Loucy (cell line): ENCODE data around the gene KRTAP29-1.

Source experiments
- EZH2phosphoT487 ChIP-seq: fragments of 200-600 bp; IDR thresholded peaks from 2 replicates; pipeline ENCODE4 v1.6.1; 2018; ENCODE audit warnings: antibody characterized with exemption, mild to moderate bottlenecking, moderate library complexity, borderline replicate concordance
- TF ChIP-seq, protein P1 (sequence below): fragments of 200-600 bp; sonication (generic); conservative IDR thresholded peaks from 2 replicates; pipeline ENCODE4 v1.5.1; 2014; ENCODE audit warnings: mild to moderate bottlenecking, antibody characterized with exemption, low read length

DNA sequence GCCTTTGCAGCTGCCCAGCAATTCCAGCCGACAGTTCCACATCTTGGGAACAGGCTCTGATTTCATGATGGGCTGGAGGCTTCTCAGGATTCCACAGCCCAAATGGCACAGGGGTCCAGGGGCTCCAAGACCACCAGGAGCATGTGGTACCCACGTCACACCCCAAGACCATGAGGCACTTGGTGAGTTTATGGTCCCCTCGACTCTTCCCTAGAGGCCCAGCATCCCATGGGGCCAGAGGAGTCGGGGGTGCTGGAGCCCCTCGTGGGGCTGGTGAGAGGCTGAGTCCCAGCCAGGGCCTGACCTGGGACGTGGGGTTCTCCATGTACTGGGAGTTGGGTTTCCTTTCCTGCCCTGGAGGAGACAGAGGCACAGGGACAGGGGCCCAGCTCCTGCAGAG is 23.0 kb upstream of the KRTAP29-1 start:
- TF ChIP-seq, protein P1, sequence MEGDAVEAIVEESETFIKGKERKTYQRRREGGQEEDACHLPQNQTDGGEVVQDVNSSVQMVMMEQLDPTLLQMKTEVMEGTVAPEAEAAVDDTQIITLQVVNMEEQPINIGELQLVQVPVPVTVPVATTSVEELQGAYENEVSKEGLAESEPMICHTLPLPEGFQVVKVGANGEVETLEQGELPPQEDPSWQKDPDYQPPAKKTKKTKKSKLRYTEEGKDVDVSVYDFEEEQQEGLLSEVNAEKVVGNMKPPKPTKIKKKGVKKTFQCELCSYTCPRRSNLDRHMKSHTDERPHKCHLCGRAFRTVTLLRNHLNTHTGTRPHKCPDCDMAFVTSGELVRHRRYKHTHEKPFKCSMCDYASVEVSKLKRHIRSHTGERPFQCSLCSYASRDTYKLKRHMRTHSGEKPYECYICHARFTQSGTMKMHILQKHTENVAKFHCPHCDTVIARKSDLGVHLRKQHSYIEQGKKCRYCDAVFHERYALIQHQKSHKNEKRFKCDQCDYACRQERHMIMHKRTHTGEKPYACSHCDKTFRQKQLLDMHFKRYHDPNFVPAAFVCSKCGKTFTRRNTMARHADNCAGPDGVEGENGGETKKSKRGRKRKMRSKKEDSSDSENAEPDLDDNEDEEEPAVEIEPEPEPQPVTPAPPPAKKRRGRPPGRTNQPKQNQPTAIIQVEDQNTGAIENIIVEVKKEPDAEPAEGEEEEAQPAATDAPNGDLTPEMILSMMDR: no peak
- TF ChIP-seq EZH2phosphoT487: no peak
